Head of caudate nucleus (tissue), 42 donors: ENCODE measurements around the gene MGAM2.
"Not testable (repeated sequence)": the region's sequence is repeated elsewhere in the genome, so short reads cannot be mapped to it uniquely, and the experiment has no call there.

ENCODE experiments used
- DNase-seq, 42 donors: peaks; one replicate each; pipeline versions ENCODE4 v3.0.0 to v3.0.0-alpha.2; 2020 to 2021; ENCODE audit warnings: mixed read lengths in 7 of 42
- intact Hi-C: fragments of 100-400 bp; cut with DNase I; formaldehyde crosslinking; loops from one replicate; pipeline ENCODE4 v1.15.0; 2022

MGAM2 gene

DNA sequence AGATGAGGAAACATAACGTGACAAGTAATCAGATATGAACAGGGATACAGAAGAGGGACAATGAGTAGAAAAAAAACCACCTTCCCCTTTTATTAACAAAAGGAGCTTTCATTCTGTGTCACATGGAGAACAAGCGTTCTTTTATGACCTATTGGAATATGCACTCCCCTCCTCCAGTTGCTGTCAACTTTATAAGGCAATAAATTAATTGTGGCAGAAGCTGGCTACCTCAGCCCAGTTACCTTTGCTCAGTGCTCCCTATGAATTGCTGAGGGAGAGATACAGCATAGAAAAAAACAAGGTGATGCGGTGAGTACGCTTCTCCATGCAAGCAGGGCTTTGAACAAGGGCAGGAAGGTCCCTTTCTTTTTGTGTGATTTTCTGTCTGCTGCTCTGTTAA lies at the start of gene MGAM2:
Gene MGAM2 (plus strand): TSS at position 220 of the 400 bp plus-strand sequence. CDS start 5,156 bp downstream, outside the sequence.
- intact Hi-C loops: no loop called here

GRCh38 chr7:142063551-142064442 lies 47.7 kb upstream of the MGAM2 start:
- peak in 17 of 42 donors; percentile 3 to 36 (median 20) for DNase-seq
- intact Hi-C loops: no loop called here

More for the DNA sequence above, at the start of gene MGAM2:
- DNase-seq: no peak

DNA sequence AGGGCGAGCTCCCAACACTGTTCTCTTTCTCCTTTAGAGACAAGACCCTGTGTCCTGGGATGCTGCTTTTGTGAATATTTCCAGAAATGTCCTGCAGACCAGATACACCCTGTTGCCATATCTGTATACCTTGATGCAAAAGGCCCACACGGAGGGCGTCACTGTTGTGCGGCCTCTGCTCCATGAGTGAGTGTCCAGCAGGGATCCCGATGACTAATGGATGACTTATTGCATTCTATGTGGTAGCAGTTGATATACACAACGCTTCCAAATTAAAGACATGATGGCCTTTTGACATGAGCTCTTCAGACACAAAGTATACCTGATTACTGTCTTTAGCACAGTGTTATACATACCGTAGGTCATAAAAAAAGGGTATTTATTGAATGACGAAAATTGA lies 45.0 kb upstream of the MGAM2 start:
- intact Hi-C loops: no loop called here
- DNase-seq: no peak

DNA sequence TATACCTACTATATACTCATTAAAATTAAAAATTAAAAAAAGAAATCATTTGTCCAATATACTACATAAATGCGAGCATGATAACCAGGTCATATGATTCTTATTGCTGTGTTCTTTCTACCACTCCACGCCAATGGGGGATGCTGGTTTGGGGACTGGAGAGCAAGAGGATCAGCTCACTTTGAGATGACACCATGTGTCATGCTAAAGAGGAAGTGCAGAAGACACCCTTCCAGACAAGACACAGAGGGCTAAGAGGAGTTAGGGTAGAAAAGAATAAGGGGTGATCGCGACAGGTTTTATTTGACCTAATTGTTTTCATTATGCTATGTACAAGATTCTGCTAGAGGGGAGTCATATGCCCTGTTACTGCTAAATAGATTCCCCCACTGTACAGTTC lies 33.8 kb upstream of the MGAM2 start:
- no peak for DNase-seq
- intact Hi-C loops: no loop called here

DNA sequence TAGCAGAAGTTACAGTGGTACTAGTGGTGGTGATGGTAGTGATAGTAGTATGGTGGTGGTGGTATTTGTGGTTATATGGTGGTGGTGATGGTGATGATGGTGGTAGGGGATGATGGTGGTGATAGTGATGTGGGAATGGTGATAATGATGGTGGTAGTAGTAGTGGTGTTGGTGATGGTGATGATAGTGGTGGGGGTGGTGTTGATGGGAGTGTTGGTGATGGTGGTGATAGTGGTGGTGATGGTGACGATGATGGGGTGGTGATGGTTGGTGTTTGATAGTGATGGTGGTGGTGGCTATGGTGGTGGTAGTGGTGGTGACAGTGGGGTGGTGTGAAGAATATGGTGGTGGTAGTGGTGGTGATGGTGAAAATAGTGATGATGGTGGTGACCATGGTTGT lies 27.9 kb upstream of the MGAM2 start:
- intact Hi-C loops: no loop called here
- no peak for DNase-seq

GRCh38 chr7:142085428-142085827 lies 26.1 kb upstream of the MGAM2 start:
- intact Hi-C loops: no loop called here
- DNase-seq: no peak

DNA sequence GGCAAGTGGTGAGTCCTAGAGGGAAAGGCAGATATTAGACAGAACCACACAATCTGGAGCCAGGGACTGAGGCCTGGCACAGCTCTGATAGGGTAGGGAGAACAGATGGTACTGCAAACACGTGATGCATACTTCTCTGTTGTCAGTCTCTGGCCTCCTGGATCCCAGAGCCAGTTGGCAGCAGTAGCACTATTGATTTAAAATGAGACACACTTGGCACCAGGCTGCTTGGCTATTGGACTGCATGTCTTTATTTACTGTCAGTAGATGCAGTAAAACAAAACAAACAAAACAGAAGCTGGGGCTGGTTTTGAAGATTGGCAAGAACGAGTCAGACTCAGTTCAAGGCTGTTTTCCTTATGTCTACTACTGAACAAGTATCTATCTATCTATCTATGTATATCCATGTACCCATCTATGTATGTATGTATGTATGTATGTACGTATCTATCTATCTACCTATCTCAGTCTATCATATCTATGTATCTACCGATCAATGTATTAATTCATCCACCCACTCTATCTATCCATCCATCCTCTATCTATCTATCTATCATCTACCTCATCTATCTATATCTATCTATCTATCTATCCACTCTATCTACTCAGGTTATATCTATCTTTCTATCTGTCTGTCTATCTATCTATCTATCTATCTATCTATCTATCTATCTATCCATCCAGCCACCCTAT lies 23.4 kb upstream of the MGAM2 start:
- DNase-seq: peak in 31 of 42 donors; percentile 6 to 79 (median 42)

GRCh38 chr7:142089035-142089434 lies 22.5 kb upstream of the MGAM2 start:
- intact Hi-C loops: no loop called here
- no peak for DNase-seq

More for the DNA sequence above, 23.4 kb upstream of the MGAM2 start:
- intact Hi-C loops: no loop called here

DNA sequence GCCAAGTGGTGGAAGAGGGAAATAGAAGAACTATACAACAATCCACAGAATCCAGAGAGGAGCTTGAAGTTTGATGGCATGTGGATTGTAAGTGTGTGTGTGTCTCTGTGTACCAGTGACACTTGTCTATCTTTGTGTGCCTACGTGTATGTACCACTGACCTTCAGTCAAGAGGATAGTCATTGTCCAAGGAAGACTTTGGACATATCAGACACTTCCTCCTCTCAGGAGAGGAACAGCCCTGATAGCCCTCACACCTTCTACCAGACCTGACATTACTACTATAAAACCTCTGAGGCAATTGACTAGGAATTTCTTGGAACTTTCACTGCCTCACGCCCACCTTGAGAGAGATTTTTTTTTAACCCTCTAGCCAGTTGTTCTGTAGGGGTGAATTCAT lies 19.6 kb upstream of the MGAM2 start:
- intact Hi-C loops: no loop called here
- no peak for DNase-seq

DNA sequence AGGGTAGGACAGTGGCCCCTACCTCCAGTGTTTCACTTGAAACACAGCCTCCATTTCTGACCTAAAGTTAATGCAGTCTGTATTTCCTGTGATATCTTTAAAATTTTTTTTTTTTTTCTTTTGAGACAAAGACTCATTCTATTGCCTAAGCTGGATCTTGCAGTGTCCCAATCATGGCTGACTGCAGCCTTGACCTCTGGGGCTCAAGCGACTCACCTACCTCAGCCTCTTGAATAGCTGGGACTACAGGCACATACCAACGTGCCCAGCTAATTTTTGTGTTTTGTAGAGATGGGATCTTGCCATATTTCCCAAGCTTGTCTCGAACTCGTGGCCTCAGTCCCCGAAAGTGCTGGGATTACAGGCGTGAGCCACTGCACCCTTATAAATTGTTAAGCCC lies 16.7 kb upstream of the MGAM2 start:
- intact Hi-C loops: no loop called here

GRCh38 chr7:142097571-142097970 lies 13.9 kb upstream of the MGAM2 start:
- intact Hi-C loops: no loop called here
- DNase-seq: no peak

More for the DNA sequence above, 16.7 kb upstream of the MGAM2 start:
- no peak for DNase-seq

- intact Hi-C loops: no loop called here
- no peak for DNase-seq
These were observed 13.5 kb upstream of the MGAM2 start for GRCh38 chr7:142098004-142098403.

- intact Hi-C loops, DNase-seq: not testable (repeated sequence)
These were observed 12.2 kb upstream of the MGAM2 start for GRCh38 chr7:142099347-142099746.

GRCh38 chr7:142100634-142101033 lies 10.9 kb upstream of the MGAM2 start:
- no peak for DNase-seq
- intact Hi-C loops: no loop called here

- intact Hi-C loops, DNase-seq: not testable (repeated sequence)
These were observed 9.7 kb upstream of the MGAM2 start for GRCh38 chr7:142101794-142102193.

DNA sequence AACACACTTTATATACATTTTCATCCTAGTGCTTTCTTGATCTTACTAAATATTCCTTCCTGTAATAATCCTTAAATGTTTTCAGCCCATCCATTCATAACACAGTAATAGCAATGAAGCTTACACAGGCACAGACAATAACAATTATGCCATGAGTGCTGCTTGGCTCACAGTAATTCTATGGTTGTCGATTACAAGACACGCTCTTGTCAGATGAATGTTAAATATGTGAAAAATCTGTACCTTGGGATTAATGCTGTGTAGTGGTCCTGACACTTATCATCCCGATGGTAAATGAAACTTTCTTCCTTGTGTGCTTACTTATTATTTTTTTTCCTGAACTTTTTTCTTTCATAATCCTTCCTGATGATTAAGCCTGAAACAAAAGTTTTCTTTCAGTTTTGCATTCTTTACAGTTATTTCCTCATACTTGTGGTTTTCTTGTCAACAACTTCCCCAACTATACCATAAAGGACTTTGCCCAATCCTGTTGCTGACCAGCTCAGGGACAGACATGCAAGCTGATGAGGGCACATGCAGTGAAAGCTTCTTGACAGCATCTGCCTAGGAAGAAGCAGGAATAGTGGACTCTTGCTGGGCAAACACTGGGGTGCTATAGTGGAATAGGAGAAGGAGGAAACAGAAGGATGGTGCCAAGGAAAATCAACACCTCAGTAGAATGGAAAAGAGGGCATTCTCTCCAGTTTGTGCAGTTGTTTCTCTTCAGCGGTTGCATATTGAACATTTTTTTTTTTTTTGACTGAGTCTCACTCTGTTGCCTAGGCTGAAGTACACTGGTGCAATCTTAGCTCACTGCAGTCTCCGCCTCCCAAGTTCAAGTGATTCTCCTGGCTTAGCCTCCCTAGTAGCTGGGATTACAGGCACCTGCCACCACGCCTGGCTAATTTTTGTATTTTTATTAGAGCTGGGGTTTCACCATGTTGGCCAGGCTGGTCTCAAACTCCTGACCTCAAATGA lies 6.7 kb upstream of the MGAM2 start:
- intact Hi-C loops: no loop called here

GRCh38 chr7:142108728-142109505 lies 2.6 kb upstream of the MGAM2 start:
- DNase-seq: no peak
- intact Hi-C loops: no loop called here

More for the DNA sequence above, 6.7 kb upstream of the MGAM2 start:
- DNase-seq: peak in 4 of 42 donors; percentile 8 to 42 (median 15)

DNA sequence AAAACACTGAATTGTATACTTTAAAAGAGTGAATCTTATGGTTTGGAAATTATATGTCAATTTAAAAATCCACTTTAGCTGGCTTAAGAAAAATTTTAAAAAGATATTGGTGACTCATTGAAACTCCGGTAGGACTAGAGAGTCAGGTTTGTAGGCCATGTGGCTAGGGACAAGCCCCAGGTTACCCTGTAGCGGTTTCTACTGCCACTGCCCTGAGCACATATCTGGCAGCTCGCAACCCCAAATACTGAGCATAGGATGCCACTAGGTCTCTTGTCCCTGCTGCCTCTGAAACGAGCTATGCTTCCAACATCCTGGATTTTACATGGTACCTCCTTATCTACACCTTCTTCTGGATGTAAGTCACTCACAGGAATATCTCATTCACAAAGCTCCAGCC lies 1.4 kb upstream of the MGAM2 start:
- intact Hi-C loops: no loop called here
- DNase-seq: no peak
